NCI-H2107 treated with DMSO at 0.1 percent for 48 hours (cell line): ENCODE measurements around the gene SATB1.
"Not testable (repeated sequence)": the region's sequence is repeated elsewhere in the genome, so short reads cannot be mapped to it uniquely, and the experiment has no call there.

Source experiments
- DNase-seq: peaks from one replicate; lab custom pipeline; 2025; ENCODE audit not compliant: unreplicated experiment; lab: John Stamatoyannopoulos, UW

SATB1 gene

GRCh38 chr3:18424729-18425640 is at the start of gene SATB1:
TSS of gene SATB1 (minus strand) at chr3:18425339. CDS start at chr3:18420967, 4,372 bp downstream.
- DNase-seq: no peak

GRCh38 chr3:18474202-18474601 is 49.1 kb upstream of the SATB1 start:
- no peak for DNase-seq

DNA sequence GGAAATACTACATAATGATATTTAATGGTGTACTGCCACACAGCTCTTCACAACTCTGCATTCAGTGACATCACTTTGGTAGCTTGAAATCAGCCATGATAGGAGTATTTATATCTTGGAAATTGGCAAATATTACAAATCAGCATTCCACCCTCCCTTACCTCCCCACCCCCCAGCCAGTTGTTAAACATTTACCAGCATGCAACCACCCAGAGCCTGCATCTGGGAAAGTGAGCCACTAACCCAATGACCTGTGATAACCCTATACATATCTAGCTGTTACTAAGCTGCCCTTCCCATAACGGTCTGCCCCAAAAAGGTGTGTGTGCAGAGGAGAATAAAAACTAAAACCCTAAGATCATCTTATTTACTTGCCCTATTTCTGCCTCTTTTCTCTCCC is 44.6 kb upstream of the SATB1 start:
- no peak for DNase-seq

GRCh38 chr3:18466136-18466535 is 41.0 kb upstream of the SATB1 start:
- no peak for DNase-seq

- no peak for DNase-seq
These were observed 29.6 kb upstream of the SATB1 start for GRCh38 chr3:18454766-18455165.

GRCh38 chr3:18449618-18450017 is 24.5 kb upstream of the SATB1 start:
- not testable (repeated sequence) for DNase-seq

GRCh38 chr3:18447720-18448119 is 22.6 kb upstream of the SATB1 start:
- DNase-seq: no peak

DNA sequence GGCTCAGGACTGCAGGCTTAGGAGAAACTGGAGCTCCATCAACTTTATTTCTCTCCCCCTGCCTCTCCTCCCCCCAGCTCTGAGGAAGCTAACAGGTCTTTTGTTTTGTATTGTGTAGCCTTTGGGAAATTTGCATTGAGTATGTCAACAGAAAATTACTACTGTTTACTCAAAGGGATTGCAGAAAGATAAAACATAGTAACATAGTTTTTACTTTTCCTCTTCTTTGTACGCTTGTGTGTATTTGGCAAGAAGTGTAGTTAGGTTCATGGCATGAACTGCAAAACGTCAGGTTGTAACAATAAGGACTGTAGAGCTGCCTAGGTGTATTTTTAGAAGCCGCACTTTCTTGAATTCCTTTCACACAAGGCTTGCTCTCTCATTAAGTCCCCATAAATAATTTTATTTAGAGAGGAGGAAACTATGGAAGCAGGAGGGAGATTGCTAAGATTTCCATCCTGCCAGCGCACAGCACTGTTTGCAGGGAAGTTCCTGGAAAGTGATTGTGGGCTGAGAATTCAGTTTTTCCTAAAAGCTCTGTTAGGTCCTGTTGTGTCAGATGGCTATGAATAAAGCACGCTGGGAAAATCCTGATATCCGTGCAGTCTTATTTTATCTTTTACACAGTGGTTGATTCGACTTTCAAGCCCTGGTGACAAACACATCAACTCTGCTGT is 21.1 kb upstream of the SATB1 start:
- no peak for DNase-seq

GRCh38 chr3:18445401-18446148 is 20.4 kb upstream of the SATB1 start:
- DNase-seq: no peak

DNA sequence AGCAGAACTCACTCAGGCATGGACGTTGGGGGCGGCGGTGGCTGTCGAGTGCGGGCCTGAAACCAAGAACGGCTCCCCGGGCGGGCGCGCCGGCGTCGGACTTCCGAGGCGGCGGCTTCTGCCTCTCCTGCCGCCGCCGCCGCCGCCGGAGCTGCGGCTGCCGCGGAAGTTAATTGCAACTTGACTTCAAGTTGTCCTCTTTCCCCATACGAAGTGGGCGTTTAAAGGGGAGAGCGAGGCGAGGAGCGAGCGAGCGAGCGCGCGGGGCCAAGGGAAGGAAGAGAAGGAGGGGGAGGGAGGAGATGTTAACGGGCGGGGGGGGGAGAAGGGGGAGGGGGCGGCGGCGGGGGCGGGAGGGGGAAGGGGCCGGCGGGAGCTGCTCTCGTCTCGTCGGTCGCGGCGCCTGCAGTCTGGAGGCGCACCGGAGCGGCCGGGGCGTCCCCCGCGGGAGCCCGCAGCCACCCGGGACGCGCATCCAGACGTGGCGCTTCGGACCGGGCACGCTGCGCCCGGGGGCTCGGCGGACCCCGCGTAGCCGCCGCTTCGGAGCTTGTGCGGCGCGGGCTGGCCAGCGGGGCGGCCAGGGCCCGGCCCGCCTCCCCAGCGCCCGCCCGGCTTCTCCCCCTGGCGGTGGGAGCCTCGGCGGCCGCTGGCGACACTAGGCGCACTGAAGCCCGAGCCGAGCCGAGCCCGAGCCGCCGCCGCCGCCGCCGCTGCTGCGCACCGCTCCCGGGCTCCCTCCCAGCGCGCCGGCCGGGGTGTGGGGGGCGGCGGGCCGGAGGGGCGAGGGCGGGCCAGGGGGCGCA is 19.7 kb upstream of the SATB1 start:
- no peak for DNase-seq

DNA sequence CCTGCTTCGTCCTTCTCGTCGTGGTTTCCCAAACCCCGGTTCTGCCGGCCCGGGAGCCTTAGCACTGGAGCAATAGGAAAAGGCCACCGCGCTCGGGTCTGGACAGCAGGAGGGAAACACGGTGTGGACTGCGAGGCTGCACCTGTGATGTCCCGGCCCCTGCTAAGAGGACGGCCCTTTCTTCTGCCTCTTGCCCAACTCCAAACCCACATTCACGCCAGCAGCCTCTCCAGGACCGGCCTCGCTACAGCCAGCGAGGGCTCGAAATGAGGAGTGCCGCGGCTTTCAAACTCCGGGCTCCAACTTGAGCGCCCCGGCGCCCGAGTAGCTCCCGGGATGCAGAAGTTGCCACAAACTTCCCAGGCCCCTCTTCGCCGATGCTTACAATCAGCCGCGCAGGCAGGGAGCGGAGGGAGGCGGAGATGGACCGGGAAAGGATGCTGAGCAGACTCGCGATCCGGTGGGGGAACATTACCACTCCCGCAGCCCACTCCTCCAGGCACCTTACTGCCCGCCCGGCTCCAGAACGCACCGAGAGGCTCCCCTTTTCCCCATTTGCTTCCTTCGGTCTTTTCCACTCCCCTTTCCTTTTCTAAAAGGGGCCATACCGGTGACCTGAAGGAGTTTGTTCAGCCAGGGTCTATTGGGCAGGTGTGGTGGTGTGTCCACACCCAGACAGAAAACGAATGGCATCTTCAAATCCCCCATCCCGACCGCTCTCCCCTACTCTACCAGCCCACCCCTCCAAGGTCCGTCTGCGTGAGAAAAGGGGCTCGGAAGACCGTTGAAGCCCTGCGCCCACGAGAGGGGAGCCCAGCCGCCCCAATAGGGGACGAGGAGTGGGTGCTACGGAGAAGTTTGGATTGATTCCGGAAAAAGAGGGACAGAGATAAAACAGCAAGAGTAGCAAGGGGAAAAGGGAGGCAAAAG is 18.8 kb upstream of the SATB1 start:
- DNase-seq: no peak

GRCh38 chr3:18442756-18443664 is 17.9 kb upstream of the SATB1 start:
- DNase-seq: no peak

DNA sequence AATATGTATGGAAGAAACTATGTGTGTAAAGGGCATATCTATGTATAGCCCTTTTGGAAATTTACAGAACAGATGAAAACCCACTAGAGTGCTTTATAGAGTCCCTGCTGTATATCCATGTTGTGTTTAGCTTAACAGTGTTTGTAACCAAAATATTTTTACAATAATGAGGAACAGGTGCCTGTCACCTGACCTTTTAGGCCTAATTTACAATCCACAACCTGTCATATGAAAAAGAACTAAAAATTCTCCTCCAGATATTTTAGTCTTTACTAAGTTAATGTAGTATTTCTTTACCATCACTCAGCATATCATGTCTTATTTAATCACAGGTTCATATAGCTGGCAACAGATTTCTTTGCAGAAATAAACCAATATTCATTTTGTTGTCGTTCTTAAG is 16.4 kb upstream of the SATB1 start:
- DNase-seq: no peak

DNA sequence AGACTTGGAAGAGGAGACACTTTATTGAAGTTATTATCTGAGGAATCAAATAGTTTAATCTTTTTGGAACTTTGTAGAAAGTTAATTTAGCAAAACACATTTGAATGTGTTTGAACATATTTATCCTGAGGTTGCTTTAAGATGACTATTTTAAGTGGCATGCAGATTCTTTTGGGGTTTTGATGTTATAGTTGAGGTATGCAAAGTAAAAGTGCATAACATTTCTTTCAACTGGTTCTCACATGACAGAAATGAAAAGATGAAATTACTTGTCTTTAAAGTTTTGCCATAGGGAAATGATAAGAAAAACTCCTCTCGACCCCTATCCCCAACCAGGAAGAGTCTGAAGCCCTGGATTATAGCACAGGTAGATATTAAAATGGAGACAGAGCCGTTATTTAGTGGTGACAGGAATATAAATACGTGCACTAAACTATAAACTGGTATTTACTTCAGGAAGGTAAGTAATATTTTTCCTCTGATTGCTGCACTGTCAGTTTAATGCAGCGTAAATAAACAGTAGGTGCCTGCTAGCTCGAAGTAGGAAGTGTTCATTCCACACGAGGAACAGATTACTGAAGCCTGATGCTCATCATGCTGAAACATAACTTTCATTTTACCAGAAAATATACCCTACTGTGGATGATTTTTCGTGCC is 15.1 kb upstream of the SATB1 start:
- no peak for DNase-seq

DNA sequence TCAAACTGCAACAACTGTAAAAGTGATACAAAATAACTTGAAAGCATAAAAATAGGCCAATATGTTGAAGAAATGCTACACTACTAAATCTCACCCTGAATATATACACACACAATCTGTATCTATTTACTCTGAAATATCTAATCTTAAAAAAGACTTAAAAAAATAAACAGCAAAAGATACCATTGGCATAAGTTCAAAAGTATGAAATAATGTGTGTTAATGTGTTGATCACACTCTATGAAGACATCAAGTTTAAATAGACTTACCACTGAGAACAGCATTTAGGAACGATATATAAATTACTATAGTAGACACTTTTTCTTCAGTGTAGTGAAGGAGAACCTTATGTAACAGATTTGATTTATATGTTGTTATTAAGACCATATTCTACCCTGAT is 14.1 kb upstream of the SATB1 start:
- DNase-seq: no peak

DNA sequence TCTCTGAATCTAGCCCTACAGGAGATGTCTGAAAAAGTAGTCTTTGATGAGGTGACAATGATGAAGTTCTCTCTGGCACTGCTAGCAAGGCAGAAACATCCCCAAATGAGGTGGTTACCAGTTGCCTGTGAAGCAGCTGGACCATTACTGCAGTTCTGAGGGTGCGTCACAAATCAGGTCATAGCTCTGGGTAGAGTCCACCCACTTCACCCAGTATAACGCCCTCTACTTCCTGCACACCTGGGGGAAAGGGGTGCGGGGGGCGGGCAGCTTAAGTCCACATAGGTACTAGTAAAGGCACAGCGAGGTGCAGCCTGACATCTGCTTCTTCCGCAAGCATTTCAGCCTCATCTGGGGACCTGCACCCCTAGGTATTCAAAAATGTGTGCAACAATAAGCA is 13.4 kb upstream of the SATB1 start:
- no peak for DNase-seq

GRCh38 chr3:18436213-18436612 is 11.1 kb upstream of the SATB1 start:
- DNase-seq: no peak

DNA sequence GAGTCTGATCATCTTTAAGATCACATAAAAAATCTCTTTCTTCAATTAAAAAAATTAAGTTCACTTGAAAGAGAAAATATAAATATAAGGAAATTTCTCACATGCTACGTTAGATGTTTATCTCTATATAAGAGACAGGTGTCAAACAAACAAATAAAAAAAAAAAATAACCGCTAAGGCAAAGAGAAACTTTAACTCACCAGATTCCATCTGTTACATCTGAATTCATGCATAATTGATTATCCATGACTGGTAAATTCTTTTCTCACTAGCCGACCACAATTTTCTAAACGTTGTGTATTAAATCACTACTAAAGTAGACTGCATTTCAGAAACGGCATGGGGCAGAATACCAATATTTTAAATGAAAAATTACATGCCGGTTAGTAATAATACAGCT is 9.6 kb upstream of the SATB1 start:
- no peak for DNase-seq
